ENCODE results near the gene LYL1.

LYL1 gene

GRCh38 chr19:13122275-13122878 lies 19.7 kb upstream of the LYL1 start:
- Histone ChIP-seq H4K20me1 (ENCODE audit: insufficient read depth, low read length) (peaks cover 55% of the 10 kb centered on the region), H3K9ac (ENCODE audit: low read length) (no peak overlapping the region), H3K27me3 (ENCODE audit: low read depth, low read length) (no peaks in the 10 kb centered on the region), H3K4me1 (ENCODE audit: low read length) (peaks cover 9% of the 10 kb centered on the region), H2AFZ (ENCODE audit: low read depth, low read length) (no peak overlapping the region), H3K27ac (ENCODE audit: low read length) (no peak overlapping the region), H3K4me2 (ENCODE audit: low read length) (no peak overlapping the region), H3K36me3 (replicated peaks; ENCODE audit: low read depth, low read length) (peaks cover 11% of the 10 kb centered on the region), H3K79me2 (ENCODE audit: low read length) (peaks cover 91% of the 10 kb centered on the region), H3K4me3 (ENCODE audit: low read length) (no peak overlapping the region), H3K9me3 (ENCODE audit: insufficient read depth, low read length) (no peaks in the 10 kb centered on the region)
- TF ChIP-seq CTCF (IDR thresholded peaks at IDR 0.05; ENCODE audit: low read depth, low read length), result no peak
- TF ChIP-seq EZH2phosphoT487 (IDR thresholded peaks at IDR 0.05; ENCODE audit: low read depth), result no peak

- H3K9ac ChIP-seq (ENCODE audit: low read length), result no peak overlapping the region
- peaks cover 55% of the 10 kb centered on the region for H4K20me1 ChIP-seq (ENCODE audit: insufficient read depth, low read length)
- H3K36me3 ChIP-seq (replicated peaks; ENCODE audit: low read depth, low read length), result peaks cover 11% of the 10 kb centered on the region
Measured at GRCh38 chr19:13121551-13122274, 19.1 kb upstream of the LYL1 start.

GRCh38 chr19:13120817-13121216 lies 18.2 kb upstream of the LYL1 start:
- Histone ChIP-seq H3K4me1 (ENCODE audit: low read length) (peaks cover 10% of the 10 kb centered on the region), H3K79me2 (ENCODE audit: low read length) (peaks cover 85% of the 10 kb centered on the region), H3K27me3 (ENCODE audit: low read depth, low read length) (no peaks in the 10 kb centered on the region), H3K27ac (ENCODE audit: low read length) (no peak overlapping the region), H3K36me3 (replicated peaks; ENCODE audit: low read depth, low read length) (peaks cover 7% of the 10 kb centered on the region), H3K4me3 (ENCODE audit: low read length) (no peak overlapping the region), H3K9me3 (ENCODE audit: insufficient read depth, low read length) (no peaks in the 10 kb centered on the region), H4K20me1 (ENCODE audit: insufficient read depth, low read length) (peaks cover 55% of the 10 kb centered on the region), H3K4me2 (ENCODE audit: low read length) (no peak overlapping the region), H3K9ac (ENCODE audit: low read length) (no peak overlapping the region), H2AFZ (ENCODE audit: low read depth, low read length) (no peak overlapping the region)
- no peak for TF ChIP-seq EZH2phosphoT487 (IDR thresholded peaks at IDR 0.05; ENCODE audit: low read depth)
- no peak for TF ChIP-seq CTCF (IDR thresholded peaks at IDR 0.05; ENCODE audit: low read depth, low read length)

More at GRCh38 chr19:13121551-13122274, 19.1 kb upstream of the LYL1 start:
- Histone ChIP-seq H3K4me1 (ENCODE audit: low read length) (peaks cover 9% of the 10 kb centered on the region), H3K4me3 (ENCODE audit: low read length) (no peak overlapping the region), H3K27ac (ENCODE audit: low read length) (no peak overlapping the region), H3K79me2 (ENCODE audit: low read length) (peaks cover 87% of the 10 kb centered on the region), H3K4me2 (ENCODE audit: low read length) (no peak overlapping the region), H3K9me3 (ENCODE audit: insufficient read depth, low read length) (no peaks in the 10 kb centered on the region), H3K27me3 (ENCODE audit: low read depth, low read length) (no peaks in the 10 kb centered on the region), H2AFZ (ENCODE audit: low read depth, low read length) (no peak overlapping the region)
- TF ChIP-seq CTCF (IDR thresholded peaks at IDR 0.05; ENCODE audit: low read depth, low read length) (no peak), EZH2phosphoT487 (IDR thresholded peaks at IDR 0.05; ENCODE audit: low read depth) (no peak)

DNA sequence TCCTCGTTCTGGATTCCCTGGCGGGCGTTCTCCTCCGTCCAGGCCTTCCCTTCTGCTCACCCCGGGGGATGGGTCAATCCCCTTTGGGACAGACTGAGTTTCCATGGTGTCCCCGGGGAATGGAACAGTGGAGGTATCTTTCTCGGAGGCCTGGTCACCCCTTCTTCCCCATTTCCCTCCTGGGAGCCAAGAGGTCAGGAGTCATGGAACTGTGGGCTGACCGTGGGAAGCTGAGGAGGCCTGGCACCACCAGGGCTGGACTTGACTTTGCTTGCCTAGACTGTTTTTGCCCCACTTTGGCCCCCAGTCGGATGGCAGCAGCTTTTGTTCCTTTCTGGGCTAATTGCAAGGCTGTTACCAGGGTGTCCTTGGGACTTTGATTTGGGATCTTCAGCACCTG lies 17.4 kb upstream of the LYL1 start:
- TF ChIP-seq CTCF (IDR thresholded peaks at IDR 0.05; ENCODE audit: low read depth, low read length) (no peak), EZH2phosphoT487 (IDR thresholded peaks at IDR 0.05; ENCODE audit: low read depth) (no peak)
- Histone ChIP-seq H3K4me2 (ENCODE audit: low read length) (peak overlapping the region; percentile 78; the same call in 1 of the 2 replicates), H3K4me1 (ENCODE audit: low read length) (peaks cover 16% of the 10 kb centered on the region), H3K4me3 (ENCODE audit: low read length) (no peak overlapping the region), H3K36me3 (replicated peaks; ENCODE audit: low read depth, low read length) (peaks cover 7% of the 10 kb centered on the region), H3K9ac (ENCODE audit: low read length) (no peak overlapping the region), H3K79me2 (ENCODE audit: low read length) (peaks cover 86% of the 10 kb centered on the region), H3K27me3 (ENCODE audit: low read depth, low read length) (no peaks in the 10 kb centered on the region), H3K27ac (ENCODE audit: low read length) (no peak overlapping the region), H3K9me3 (ENCODE audit: insufficient read depth, low read length) (no peaks in the 10 kb centered on the region), H4K20me1 (ENCODE audit: insufficient read depth, low read length) (peaks cover 53% of the 10 kb centered on the region), H2AFZ (ENCODE audit: low read depth, low read length) (no peak overlapping the region)
